Esophagus squamous epithelium (tissue), 5 donors: ENCODE measurements around the gene KLHL7. TPM values are rescaled to one million over a fixed set of nuclear protein-coding genes. Genes with fewer than 3 reads are reported as not detected.
"Not testable (repeated sequence)": the region's sequence is repeated elsewhere in the genome, so short reads cannot be mapped to it uniquely, and the experiment has no call there.

Source experiments
- DNase-seq: peaks from one replicate; lab custom pipeline; 2025; lab: John Stamatoyannopoulos, UW
- H3K27ac ChIP-seq, 4 donors: fragments of 200-600 bp; sonication (generic); one replicate each; pipeline ENCODE4 v1.5.1; 2016 to 2019; ENCODE audit warnings: mild to moderate bottlenecking in 1 of 4
- H3K27me3 ChIP-seq, 4 donors: fragments of 200-600 bp; sonication (generic); 1 replicate in 3 of 4; 2 replicates in 1 of 4; pipeline versions ENCODE4 v1.5.1 to v1.6.0; 2017 to 2021; ENCODE audit warnings: antibody characterized with exemption in 1 of 4
- H3K36me3 ChIP-seq, 3 donors: fragments of 200-600 bp; sonication (generic); one replicate each; pipeline ENCODE4 v1.5.1; 2016 to 2019
- H3K4me1 ChIP-seq, 3 donors: fragments of 200-600 bp; sonication (generic); one replicate each; pipeline ENCODE4 v1.5.1; 2017 to 2019
- H3K4me3 ChIP-seq, 4 donors: fragments of 200-600 bp; sonication (generic); 1 replicate in 3 of 4; 2 replicates in 1 of 4; pipeline ENCODE4 v1.5.1; 2016 to 2019; ENCODE audit warnings: mild to moderate bottlenecking in 2 of 4, moderate library complexity in 1 of 4
- H3K9me3 ChIP-seq, 3 donors: fragments of 200-600 bp; sonication (generic); one replicate each; pipeline ENCODE4 v1.5.1; 2016 to 2019
- POLR2A ChIP-seq, 4 donors: fragments of 450-650 bp; IDR thresholded peaks; one replicate each; pipeline ENCODE4 v1.6.1; 2017; ENCODE audit warnings: antibody characterized with exemption in 4 of 4, mild to moderate bottlenecking in 4 of 4, moderate library complexity in 3 of 4
- WGBS, 2 donors: methylation state at CpG; one replicate each; pipeline ENCODE4 v1.1.5; 2018; 5-methylcytosine and 5-hydroxymethylcytosine counted together
- intact Hi-C: fragments of 100-400 bp; cut with DNase I; formaldehyde crosslinking; loops from one replicate; pipeline ENCODE4 v1.15.0; 2022
- total RNA-seq, 4 donors: library from RNA; depleted of rRNA; stranded (reverse); fragments of >200 nt; gene quantifications; one replicate each; pipeline ENCODE4 v1.1.0, GENCODE V29; 2016
- TF ChIP-seq, protein P1 (sequence below), 6 experiments: fragments of 450-650 bp in 4 of 6; fragments of 200-600 bp in 2 of 6; sonication (generic) in 2 of 6; IDR thresholded peaks; one replicate each; pipeline ENCODE4 v1.5.1; 2016 to 2019; ENCODE audit warnings: antibody characterized with exemption in 6 of 6, mild to moderate bottlenecking in 4 of 6, moderate library complexity in 4 of 6
- donor health status: DM: yes; HTN: yes; CAD: no.

The KLHL7 gene
- total RNA-seq, 4 donors from 2014 or later: 16.3 to 26.9 (median 20.5) TPM

DNA sequence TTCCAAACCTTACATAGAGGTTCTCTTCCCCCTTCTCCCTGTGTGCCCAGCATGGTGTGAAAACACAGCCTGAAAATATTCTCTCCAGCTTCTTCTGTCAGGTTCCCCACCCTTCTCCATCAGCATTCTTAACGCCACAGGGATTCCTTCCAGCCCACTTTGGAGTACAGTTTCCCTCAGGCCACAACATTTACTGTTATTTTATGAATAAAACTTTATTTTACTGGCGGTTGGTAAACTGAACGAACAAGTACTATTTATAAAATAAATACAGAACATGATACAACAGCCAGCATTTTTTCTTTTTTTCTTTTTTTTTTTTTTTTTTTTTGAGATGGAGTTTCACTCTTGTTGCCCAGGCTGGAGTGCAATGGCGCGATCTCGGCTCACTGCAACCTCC, 109.4 kb downstream of the KLHL7 start:
- intact Hi-C loops: no loop called here
- no peaks in the 10 kb centered on the region for H3K4me1 ChIP-seq
- no peaks in the 10 kb centered on the region for H3K27me3 ChIP-seq
- H3K4me3 ChIP-seq: no peak overlapping the region
- 91 to 95% methylated on average over 6 of the region's 6 CpGs for WGBS, 2 donors
- H3K9me3 ChIP-seq: no peaks in the 10 kb centered on the region
- no peak overlapping the region for H3K27ac ChIP-seq
- no peaks in the 10 kb centered on the region for H3K36me3 ChIP-seq
- TF ChIP-seq, protein P1, sequence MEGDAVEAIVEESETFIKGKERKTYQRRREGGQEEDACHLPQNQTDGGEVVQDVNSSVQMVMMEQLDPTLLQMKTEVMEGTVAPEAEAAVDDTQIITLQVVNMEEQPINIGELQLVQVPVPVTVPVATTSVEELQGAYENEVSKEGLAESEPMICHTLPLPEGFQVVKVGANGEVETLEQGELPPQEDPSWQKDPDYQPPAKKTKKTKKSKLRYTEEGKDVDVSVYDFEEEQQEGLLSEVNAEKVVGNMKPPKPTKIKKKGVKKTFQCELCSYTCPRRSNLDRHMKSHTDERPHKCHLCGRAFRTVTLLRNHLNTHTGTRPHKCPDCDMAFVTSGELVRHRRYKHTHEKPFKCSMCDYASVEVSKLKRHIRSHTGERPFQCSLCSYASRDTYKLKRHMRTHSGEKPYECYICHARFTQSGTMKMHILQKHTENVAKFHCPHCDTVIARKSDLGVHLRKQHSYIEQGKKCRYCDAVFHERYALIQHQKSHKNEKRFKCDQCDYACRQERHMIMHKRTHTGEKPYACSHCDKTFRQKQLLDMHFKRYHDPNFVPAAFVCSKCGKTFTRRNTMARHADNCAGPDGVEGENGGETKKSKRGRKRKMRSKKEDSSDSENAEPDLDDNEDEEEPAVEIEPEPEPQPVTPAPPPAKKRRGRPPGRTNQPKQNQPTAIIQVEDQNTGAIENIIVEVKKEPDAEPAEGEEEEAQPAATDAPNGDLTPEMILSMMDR (IDR thresholded peaks at IDR 0.05): no peak
- TF ChIP-seq POLR2A (IDR thresholded peaks at IDR 0.05): no peak
- DNase-seq: no peak

DNA sequence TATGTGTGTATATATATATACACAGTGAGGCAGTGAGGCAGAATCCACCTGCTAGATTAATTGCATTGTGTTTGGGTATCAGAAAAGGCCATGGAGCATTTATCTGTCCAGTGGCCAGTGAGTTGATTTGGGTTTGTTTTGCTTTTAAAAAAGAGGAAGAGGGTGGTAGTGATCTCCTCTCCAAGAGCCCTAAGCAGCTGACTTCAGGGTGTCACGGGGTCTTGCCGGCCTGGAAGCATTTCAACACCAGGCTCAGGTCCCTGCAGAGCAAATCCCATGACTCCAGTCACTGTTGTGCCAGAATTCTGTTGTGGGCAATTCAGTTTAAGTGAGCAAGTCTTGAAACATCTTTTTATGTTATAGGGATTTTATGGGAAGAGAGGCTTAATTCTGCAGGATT, 110.4 kb downstream of the KLHL7 start:
- intact Hi-C loops: no loop called here
- DNase-seq: no peak
- H3K9me3 ChIP-seq: no peaks in the 10 kb centered on the region
- TF ChIP-seq, protein P1 (IDR thresholded peaks at IDR 0.05): no peak
- H3K4me1 ChIP-seq: peaks cover 0 to 9% (median 0%) of the 10 kb centered on the region in 3 donors
- no peaks in the 10 kb centered on the region for H3K36me3 ChIP-seq
- WGBS, 2 donors: 31 to 47% methylated on average over 2 of the region's 2 CpGs
- no peaks in the 10 kb centered on the region for H3K27me3 ChIP-seq
- H3K27ac ChIP-seq: no peak overlapping the region
- H3K4me3 ChIP-seq: no peak overlapping the region

DNA sequence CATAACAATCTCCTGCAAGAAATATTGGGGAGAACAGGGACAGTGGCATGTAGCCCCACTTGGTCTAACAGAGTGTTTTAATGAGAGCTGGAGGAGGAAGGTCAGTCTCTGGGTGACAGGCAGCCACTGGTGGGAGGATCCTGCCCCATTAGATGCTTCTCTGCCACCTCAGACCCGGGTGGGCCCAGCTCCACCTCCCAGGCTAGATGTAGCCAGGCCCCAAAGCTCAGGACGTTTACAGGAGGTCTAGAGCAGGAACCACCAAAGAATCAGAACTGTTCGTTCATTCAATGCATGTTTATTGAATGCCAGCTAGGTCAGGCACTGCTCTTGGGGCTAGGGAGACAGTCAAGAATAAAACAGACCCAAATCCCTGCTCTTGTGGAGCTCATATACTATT, 112.6 kb downstream of the KLHL7 start:
- WGBS, 2 donors: 49 to 57% methylated on average over 3 of the region's 3 CpGs
- H3K27ac ChIP-seq: no peak overlapping the region
- intact Hi-C loops: no loop called here
- no peaks in the 10 kb centered on the region for H3K36me3 ChIP-seq
- H3K27me3 ChIP-seq: no peaks in the 10 kb centered on the region
- DNase-seq: no peak
- H3K4me3 ChIP-seq: no peak overlapping the region
- TF ChIP-seq, protein P1 (IDR thresholded peaks at IDR 0.05): no peak
- TF ChIP-seq POLR2A (IDR thresholded peaks at IDR 0.05): no peak
- H3K4me1 ChIP-seq: peaks cover 0 to 15% (median 0%) of the 10 kb centered on the region in 3 donors
- H3K9me3 ChIP-seq: no peaks in the 10 kb centered on the region

DNA sequence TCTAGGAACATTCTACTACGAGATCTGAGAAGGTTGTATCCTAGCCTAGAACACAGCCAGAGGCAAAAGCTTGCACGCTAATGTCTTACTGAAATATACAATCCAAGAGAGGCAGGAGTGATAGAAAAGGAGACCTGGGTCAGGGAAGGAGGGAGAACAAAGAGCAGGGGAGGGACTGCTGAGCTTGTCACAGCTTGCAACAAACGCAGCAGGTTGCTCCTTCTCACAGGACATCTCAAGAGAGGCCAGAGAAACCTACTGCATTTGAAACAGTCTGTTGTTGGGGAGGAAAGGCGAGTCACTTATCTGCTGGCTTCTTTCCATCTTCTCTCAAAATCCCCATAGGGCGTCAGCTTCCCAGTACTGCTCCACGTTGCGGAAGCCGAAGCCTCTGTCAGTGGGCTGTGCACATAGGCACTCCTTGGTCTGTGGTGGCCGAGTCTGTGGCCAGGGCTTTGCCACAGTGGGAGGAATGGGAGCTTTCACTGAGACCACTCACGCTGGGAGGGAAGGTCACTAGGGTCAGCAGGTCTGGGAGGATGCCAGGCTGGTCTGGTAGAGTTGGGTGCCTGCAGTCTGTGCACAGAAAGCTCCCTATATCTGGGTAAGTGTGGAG, 115.2 kb downstream of the KLHL7 start:
- WGBS, 2 donors: 14 to 56% methylated on average over 2 to 3 of the region's 10 CpGs
- Histone ChIP-seq H3K4me3 (no peak overlapping the region), H3K4me1 (peaks cover 0 to 15% (median 0%) of the 10 kb centered on the region in 3 donors), H3K36me3 (no peaks in the 10 kb centered on the region), H3K9me3 (no peaks in the 10 kb centered on the region), H3K27me3 (no peaks in the 10 kb centered on the region), H3K27ac (peak overlapping the region in 1 of 4 donors; percentile 2)
- no peak for DNase-seq
- TF ChIP-seq POLR2A (IDR thresholded peaks at IDR 0.05): no peak
- intact Hi-C loops: no loop called here

DNA sequence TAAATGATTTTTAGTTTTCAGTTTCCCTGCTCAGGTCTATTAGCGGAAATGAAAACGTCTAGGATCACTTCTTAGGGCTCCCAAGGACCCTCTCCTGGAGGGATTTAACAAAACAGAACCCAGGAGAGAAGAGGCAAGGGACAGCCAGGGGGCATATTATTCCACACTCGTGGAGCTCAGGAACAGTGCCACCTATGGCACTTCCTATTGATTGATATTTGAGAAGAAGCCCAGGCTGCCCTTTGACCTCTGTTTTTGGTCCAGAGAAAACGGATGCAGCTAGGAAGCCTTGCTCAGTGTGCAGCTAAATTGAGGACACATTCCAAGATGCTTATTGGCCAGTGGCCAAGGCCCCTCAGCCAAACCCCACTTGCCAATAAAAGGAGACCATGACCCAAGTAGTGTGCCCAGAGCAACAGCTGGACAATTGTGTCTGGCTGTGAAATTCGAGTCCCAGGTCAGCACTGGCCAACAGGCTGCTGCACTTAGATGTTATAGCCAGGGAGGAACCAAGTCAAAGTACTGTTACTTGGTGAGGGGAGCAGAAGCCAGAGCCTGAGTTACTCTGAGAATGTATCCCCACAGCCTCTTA, 117.0 kb downstream of the KLHL7 start:
- Histone ChIP-seq H3K27ac (no peak overlapping the region), H3K36me3 (no peaks in the 10 kb centered on the region), H3K9me3 (no peaks in the 10 kb centered on the region), H3K4me3 (no peak overlapping the region), H3K4me1 (peaks cover 0 to 15% (median 0%) of the 10 kb centered on the region in 3 donors), H3K27me3 (no peaks in the 10 kb centered on the region)
- TF ChIP-seq, protein P1 (IDR thresholded peaks at IDR 0.05): no peak
- TF ChIP-seq POLR2A (IDR thresholded peaks at IDR 0.05): no peak
- intact Hi-C loops: no loop called here
- DNase-seq: no peak
- 50 to 56% methylated on average over 4 to 5 of the region's 5 CpGs for WGBS, 2 donors

DNA sequence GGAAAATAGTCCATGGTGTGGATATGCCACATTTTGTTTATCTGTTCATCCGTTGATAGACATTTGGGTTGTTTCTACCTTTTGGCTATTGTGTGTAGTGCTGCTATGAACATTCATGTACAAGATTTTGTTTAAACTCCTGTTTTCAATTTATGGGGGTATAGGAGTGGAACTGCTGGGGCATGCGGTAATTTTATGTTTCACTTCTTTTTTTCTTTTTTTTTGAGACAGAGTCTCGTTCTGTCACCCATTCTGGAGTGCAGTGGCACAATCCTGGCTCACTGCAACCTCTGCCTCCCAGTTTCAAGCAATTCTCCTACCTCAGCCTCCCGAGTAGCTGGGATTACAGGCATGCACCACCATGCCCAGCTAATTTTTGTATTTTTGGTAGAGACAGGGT, 118.8 kb downstream of the KLHL7 start:
- intact Hi-C loops, H3K4me3 ChIP-seq, H3K27ac ChIP-seq, DNase-seq, H3K36me3 ChIP-seq, H3K9me3 ChIP-seq, H3K27me3 ChIP-seq: not testable (repeated sequence)
- peaks cover 0 to 15% (median 0%) of the 10 kb centered on the region in 3 donors for H3K4me1 ChIP-seq
- WGBS, 2 donors: 79 to 83% methylated on average over 4 of the region's 4 CpGs
